ENCODE results near the gene CCL8. TPM values are rescaled to one million over a fixed set of nuclear protein-coding genes. Genes with fewer than 3 reads are reported as not detected.

CCL8 gene
- total RNA-seq, 1 experiment from 2014 or later: not detected

GRCh38 chr17:34307110-34307509, 12.1 kb upstream of the CCL8 start:
- Histone ChIP-seq H3K27me3 (replicated peaks; ENCODE audit: insufficient read depth, low read depth, low read length, poor library complexity) (no peaks in the 10 kb centered on the region), H3K4me3 (ENCODE audit: low read depth, low read length, poor library complexity, severe bottlenecking) (no peak overlapping the region), H3K4me1 (ENCODE audit: insufficient read depth, low read length, poor library complexity, severe bottlenecking) (no peaks in the 10 kb centered on the region), H3K9me3 (ENCODE audit: low read depth, low read length, poor library complexity, severe bottlenecking) (no peaks in the 10 kb centered on the region), H3K27ac (ENCODE audit: low read depth, low read length, poor library complexity, severe bottlenecking) (no peak overlapping the region), H3K36me3 (ENCODE audit: insufficient read depth, low read length, poor library complexity, severe bottlenecking) (no peaks in the 10 kb centered on the region)
- no TSS peak for BruUV-seq (replicated peaks)
- intact Hi-C loops (cut with micrococcal nuclease; ENCODE audit: unreplicated experiment): no loop called here
- POLR2A ChIA-PET (ENCODE audit: low non-redundant PET): no interaction called here
- TF ChIP-seq EZH2 (IDR thresholded peaks at IDR 0.05; ENCODE audit: borderline replicate concordance, low read depth, low read length, poor library complexity, severe bottlenecking): no peak
- TF ChIP-seq CTCF (conservative IDR thresholded peaks at IDR 0.05; ENCODE audit: low read depth, low read length): no peak
- CTCF ChIA-PET: no interaction called here
- DNase-seq (ENCODE audit: low spot score): no peak

- TF ChIP-seq EZH2 (IDR thresholded peaks at IDR 0.05; ENCODE audit: borderline replicate concordance, low read depth, low read length, poor library complexity, severe bottlenecking) (no peak), CTCF (conservative IDR thresholded peaks at IDR 0.05; ENCODE audit: low read depth, low read length) (no peak)
- Histone ChIP-seq H3K4me1 (ENCODE audit: insufficient read depth, low read length, poor library complexity, severe bottlenecking) (no peaks in the 10 kb centered on the region), H3K27me3 (replicated peaks; ENCODE audit: insufficient read depth, low read depth, low read length, poor library complexity) (no peaks in the 10 kb centered on the region), H3K4me3 (ENCODE audit: low read depth, low read length, poor library complexity, severe bottlenecking) (no peak overlapping the region), H3K9me3 (ENCODE audit: low read depth, low read length, poor library complexity, severe bottlenecking) (no peaks in the 10 kb centered on the region), H3K36me3 (ENCODE audit: insufficient read depth, low read length, poor library complexity, severe bottlenecking) (no peaks in the 10 kb centered on the region), H3K27ac (ENCODE audit: low read depth, low read length, poor library complexity, severe bottlenecking) (no peak overlapping the region)
- ChIA-PET CTCF (no interaction called here), POLR2A (ENCODE audit: low non-redundant PET) (no interaction called here)
- BruUV-seq (replicated peaks): no TSS peak
- intact Hi-C loops (cut with micrococcal nuclease; ENCODE audit: unreplicated experiment): no loop called here
- no peak for DNase-seq (ENCODE audit: low spot score)
These were observed 10.9 kb upstream of the CCL8 start for GRCh38 chr17:34308371-34308770.

- POLR2A ChIA-PET (ENCODE audit: low non-redundant PET): no interaction called here
- BruUV-seq (replicated peaks): no TSS peak
These were observed 7.9 kb upstream of the CCL8 start for GRCh38 chr17:34311291-34311690.

More at GRCh38 chr17:34311291-34311690, 7.9 kb upstream of the CCL8 start:
- Histone ChIP-seq H3K36me3 (ENCODE audit: insufficient read depth, low read length, poor library complexity, severe bottlenecking) (no peaks in the 10 kb centered on the region), H3K4me3 (ENCODE audit: low read depth, low read length, poor library complexity, severe bottlenecking) (no peak overlapping the region), H3K27ac (ENCODE audit: low read depth, low read length, poor library complexity, severe bottlenecking) (no peak overlapping the region), H3K9me3 (ENCODE audit: low read depth, low read length, poor library complexity, severe bottlenecking) (no peaks in the 10 kb centered on the region), H3K4me1 (ENCODE audit: insufficient read depth, low read length, poor library complexity, severe bottlenecking) (no peaks in the 10 kb centered on the region), H3K27me3 (replicated peaks; ENCODE audit: insufficient read depth, low read depth, low read length, poor library complexity) (peaks cover 5% of the 10 kb centered on the region)
- intact Hi-C loops (cut with micrococcal nuclease; ENCODE audit: unreplicated experiment): no loop called here
- no peak for TF ChIP-seq CTCF (conservative IDR thresholded peaks at IDR 0.05; ENCODE audit: low read depth, low read length)
- TF ChIP-seq EZH2 (IDR thresholded peaks at IDR 0.05; ENCODE audit: borderline replicate concordance, low read depth, low read length, poor library complexity, severe bottlenecking): no peak
- CTCF ChIA-PET: no interaction called here
- no peak for DNase-seq (ENCODE audit: low spot score)
